Measurements from ENCODE around the gene NDUFS3. TPM values are rescaled to one million over a fixed set of nuclear protein-coding genes. Genes with fewer than 3 reads are reported as not detected.

Gene NDUFS3
- total and polyA plus RNA-seq, 2 donors from 2014 or later = 85.8 to 368 TPM

GRCh38 chr11:47592970-47593369 is 14.1 kb downstream of the NDUFS3 start:
- no peak for DNase-seq
- Histone ChIP-seq H3K9me3 (ENCODE audit: control insufficient read depth in 2 of 3, insufficient read depth in 1 of 3, low read length in 3 of 3) (no peaks in the 10 kb centered on the region), H3K4me3 (ENCODE audit: low read length in 3 of 3) (no peak overlapping the region), H3K27ac (ENCODE audit: low read depth in 2 of 2, low read length in 2 of 2) (no peak overlapping the region), H3K9ac (ENCODE audit: low read length in 3 of 3) (no peak overlapping the region), H3K36me3 (ENCODE audit: control insufficient read depth in 2 of 3, insufficient read depth in 3 of 3, low read length in 3 of 3) (no peaks in the 10 kb centered on the region), H3K27me3 (ENCODE audit: control insufficient read depth, insufficient read depth, low read length) (peaks cover 3% of the 10 kb centered on the region), H3K4me1 (ENCODE audit: control insufficient read depth in 2 of 3, insufficient read depth in 2 of 3, low read depth in 1 of 3, low read length in 3 of 3) (peaks cover 0 to 2% (median 0%) of the 10 kb centered on the region in 3 donors)
- TF ChIP-seq, protein P1, sequence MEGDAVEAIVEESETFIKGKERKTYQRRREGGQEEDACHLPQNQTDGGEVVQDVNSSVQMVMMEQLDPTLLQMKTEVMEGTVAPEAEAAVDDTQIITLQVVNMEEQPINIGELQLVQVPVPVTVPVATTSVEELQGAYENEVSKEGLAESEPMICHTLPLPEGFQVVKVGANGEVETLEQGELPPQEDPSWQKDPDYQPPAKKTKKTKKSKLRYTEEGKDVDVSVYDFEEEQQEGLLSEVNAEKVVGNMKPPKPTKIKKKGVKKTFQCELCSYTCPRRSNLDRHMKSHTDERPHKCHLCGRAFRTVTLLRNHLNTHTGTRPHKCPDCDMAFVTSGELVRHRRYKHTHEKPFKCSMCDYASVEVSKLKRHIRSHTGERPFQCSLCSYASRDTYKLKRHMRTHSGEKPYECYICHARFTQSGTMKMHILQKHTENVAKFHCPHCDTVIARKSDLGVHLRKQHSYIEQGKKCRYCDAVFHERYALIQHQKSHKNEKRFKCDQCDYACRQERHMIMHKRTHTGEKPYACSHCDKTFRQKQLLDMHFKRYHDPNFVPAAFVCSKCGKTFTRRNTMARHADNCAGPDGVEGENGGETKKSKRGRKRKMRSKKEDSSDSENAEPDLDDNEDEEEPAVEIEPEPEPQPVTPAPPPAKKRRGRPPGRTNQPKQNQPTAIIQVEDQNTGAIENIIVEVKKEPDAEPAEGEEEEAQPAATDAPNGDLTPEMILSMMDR (IDR thresholded peaks at IDR 0.05; ENCODE audit: borderline replicate concordance, extremely low read depth, insufficient read depth) = no peak
- no peak for FAIRE-seq
- intact Hi-C loops (cut with DNase I) = no loop called here

- peak in 1 of 5 donors; percentile 29 for DNase-seq
- no peaks in the 10 kb centered on the region for H3K4me1 ChIP-seq (ENCODE audit: control insufficient read depth in 2 of 3, insufficient read depth in 2 of 3, low read depth in 1 of 3, low read length in 3 of 3)
- H3K9me3 ChIP-seq (ENCODE audit: control insufficient read depth in 2 of 3, insufficient read depth in 1 of 3, low read length in 3 of 3) = no peaks in the 10 kb centered on the region
- H3K27ac ChIP-seq (ENCODE audit: low read depth in 2 of 2, low read length in 2 of 2) = no peak overlapping the region
- no peaks in the 10 kb centered on the region for H3K36me3 ChIP-seq (ENCODE audit: control insufficient read depth in 2 of 3, insufficient read depth in 3 of 3, low read length in 3 of 3)
- FAIRE-seq = no peak
- no peak overlapping the region for H3K9ac ChIP-seq (ENCODE audit: low read length in 3 of 3)
- intact Hi-C loops (cut with DNase I) = no loop called here
- TF ChIP-seq, protein P1 (IDR thresholded peaks at IDR 0.05; ENCODE audit: borderline replicate concordance, extremely low read depth, insufficient read depth) = no peak
- peaks cover 3% of the 10 kb centered on the region for H3K27me3 ChIP-seq (ENCODE audit: control insufficient read depth, insufficient read depth, low read length)
- peak overlapping the region in 1 of 3 donors; percentile 21 for H3K4me3 ChIP-seq (ENCODE audit: low read length in 3 of 3)
Measured at GRCh38 chr11:47593492-47593933, 14.6 kb downstream of the NDUFS3 start.

DNA sequence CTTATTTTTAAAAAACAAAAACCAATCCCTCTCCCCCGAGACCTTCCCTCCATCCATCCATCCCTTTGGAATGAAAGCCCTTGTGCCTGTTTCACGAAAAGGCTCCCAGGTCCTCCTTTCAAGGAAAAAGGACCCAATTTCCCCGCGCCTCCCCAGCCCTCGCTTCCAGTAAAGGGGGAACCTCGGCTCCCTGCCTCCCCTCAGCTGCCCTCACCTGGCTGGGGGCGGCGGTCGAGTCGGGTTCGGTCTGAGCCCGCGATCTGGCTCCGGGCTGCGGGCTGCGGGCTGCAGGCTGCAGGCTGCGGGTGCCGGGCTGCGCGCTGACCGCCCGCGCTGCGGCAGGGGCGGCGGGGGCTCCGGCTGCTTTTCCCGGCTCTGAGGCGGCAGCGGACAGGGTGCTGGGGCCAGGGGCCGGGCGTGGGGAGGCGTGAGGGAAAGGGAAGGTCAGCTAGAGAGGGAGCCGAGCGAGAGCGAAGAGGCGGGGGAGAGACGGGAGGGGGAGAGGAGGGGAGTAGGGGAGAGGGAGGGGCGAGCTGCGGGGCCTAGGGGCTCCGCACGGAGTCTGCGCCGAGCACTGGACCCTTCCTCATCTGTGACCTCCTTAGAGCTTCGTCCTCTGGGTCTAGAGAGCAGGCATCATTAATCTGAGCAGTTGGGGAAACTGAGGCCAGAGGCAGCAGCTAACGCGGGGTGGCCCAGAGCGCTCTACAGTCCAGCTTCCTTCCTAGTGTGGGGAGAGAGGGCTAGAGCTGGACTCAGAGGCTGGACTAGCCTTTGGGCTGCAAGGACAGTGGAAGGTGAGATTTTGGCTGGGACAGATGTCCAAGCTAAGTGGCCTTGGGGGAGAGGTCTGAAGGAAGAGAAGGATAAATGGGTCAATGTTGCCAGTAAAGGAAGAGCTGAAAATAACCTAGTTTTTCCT is 15.3 kb downstream of the NDUFS3 start, which contains the start of gene C1QTNF4:
C1QTNF4 (minus strand) TSS at position 478 of the 922 bp plus-strand sequence. CDS start 3,601 bp downstream, outside the sequence.
- no peak for FAIRE-seq
- Histone ChIP-seq H3K27ac (ENCODE audit: low read depth in 2 of 2, low read length in 2 of 2) (no peak within 1 kb of the TSS), H3K4me1 (ENCODE audit: control insufficient read depth in 2 of 3, insufficient read depth in 2 of 3, low read depth in 1 of 3, low read length in 3 of 3) (no peaks in the 10 kb centered on the region), H3K27me3 (ENCODE audit: control insufficient read depth, insufficient read depth, low read length) (peaks cover 3% of the 10 kb centered on the region), H3K36me3 (ENCODE audit: control insufficient read depth in 2 of 3, insufficient read depth in 3 of 3, low read length in 3 of 3) (no peaks in the 10 kb centered on the region), H3K4me3 (ENCODE audit: low read length in 3 of 3) (peak within 1 kb of the TSS in 1 of 3 donors; percentile 23), H3K9ac (ENCODE audit: low read length in 3 of 3) (no peak within 1 kb of the TSS), H3K9me3 (ENCODE audit: control insufficient read depth in 2 of 3, insufficient read depth in 1 of 3, low read length in 3 of 3) (no peaks in the 10 kb centered on the region)
- DNase-seq = peak; percentile 60 to 68 (median 64)
- intact Hi-C loops (cut with DNase I) = no loop called here
- TF ChIP-seq, protein P1 (IDR thresholded peaks at IDR 0.05; ENCODE audit: borderline replicate concordance, extremely low read depth, insufficient read depth) = no peak

All from kidney (tissue), 14 donors.